ENCODE measurements around the gene TSHZ2.

The TSHZ2 gene

DNA sequence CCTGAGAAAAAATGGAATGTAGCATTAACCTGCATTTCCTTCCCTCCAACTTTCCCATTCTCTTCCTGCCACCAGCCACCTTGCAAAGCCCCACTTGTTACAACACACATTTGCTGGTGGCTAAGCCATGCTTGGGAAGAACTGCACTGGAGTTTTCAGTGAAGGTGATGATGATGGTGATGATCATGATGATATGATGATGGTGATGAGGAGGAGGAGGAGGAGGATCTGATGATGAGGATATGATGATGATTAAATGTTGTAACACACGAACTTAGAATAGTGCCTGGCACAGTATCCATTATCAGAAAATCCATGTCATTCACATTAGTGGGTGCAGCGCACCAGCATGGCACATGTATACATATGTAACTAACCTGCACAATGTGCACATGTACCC, 297.2 kb downstream of the TSHZ2 start:
- no peak for TF ChIP-seq FOXM1 (IDR thresholded peaks at IDR 0.05; ENCODE audit: borderline replicate concordance, low read depth)
- TF ChIP-seq REST (IDR thresholded peaks at IDR 0.05; ENCODE audit: low read depth), result no peak
- no peak for TF ChIP-seq EGR1 (IDR thresholded peaks at IDR 0.05)
- no peak for TF ChIP-seq YY1 (IDR thresholded peaks at IDR 0.05; ENCODE audit: low read depth)
- TF ChIP-seq TAF1 (IDR thresholded peaks at IDR 0.05; ENCODE audit: low read depth), result no peak
- no peak for TF ChIP-seq TEAD4 (IDR thresholded peaks at IDR 0.05)
- no peak for TF ChIP-seq USF1 (IDR thresholded peaks at IDR 0.05)
- TF ChIP-seq EP300 (IDR thresholded peaks at IDR 0.05; ENCODE audit: borderline replicate concordance), result no peak

GRCh38 chr20:53270792-53271375, 298.7 kb downstream of the TSHZ2 start:
- no peak for TF ChIP-seq USF1 (IDR thresholded peaks at IDR 0.05)
- no peak for TF ChIP-seq NFIC (IDR thresholded peaks at IDR 0.05)
- no peak for TF ChIP-seq EGR1 (IDR thresholded peaks at IDR 0.05)
- no peak for TF ChIP-seq RAD21 (IDR thresholded peaks at IDR 0.05; ENCODE audit: low read depth)
- TF ChIP-seq TCF12 (IDR thresholded peaks at IDR 0.05; ENCODE audit: low read depth), result no peak
- no peak for TF ChIP-seq CREB1 (IDR thresholded peaks at IDR 0.05; ENCODE audit: low read depth)
- TF ChIP-seq YY1 (IDR thresholded peaks at IDR 0.05; ENCODE audit: low read depth), result no peak
- no peak for TF ChIP-seq TAF1 (IDR thresholded peaks at IDR 0.05; ENCODE audit: low read depth)
- TF ChIP-seq ZBTB7A (IDR thresholded peaks at IDR 0.05; ENCODE audit: low read depth), result no peak
- no peak for TF ChIP-seq EP300 (IDR thresholded peaks at IDR 0.05; ENCODE audit: borderline replicate concordance)
- TF ChIP-seq REST (IDR thresholded peaks at IDR 0.05; ENCODE audit: low read depth), result no peak
- no peak for TF ChIP-seq MAX (IDR thresholded peaks at IDR 0.05)
- TF ChIP-seq CEBPB (IDR thresholded peaks at IDR 0.05), result no peak
- no peak for TF ChIP-seq FOXM1 (IDR thresholded peaks at IDR 0.05; ENCODE audit: borderline replicate concordance, low read depth)
- no peak for TF ChIP-seq TEAD4 (IDR thresholded peaks at IDR 0.05)

- TF ChIP-seq USF1 (IDR thresholded peaks at IDR 0.05), result no peak
- TF ChIP-seq CREB1 (IDR thresholded peaks at IDR 0.05; ENCODE audit: low read depth), result no peak
- TF ChIP-seq MAX (IDR thresholded peaks at IDR 0.05), result no peak
- no peak for TF ChIP-seq TCF12 (IDR thresholded peaks at IDR 0.05; ENCODE audit: low read depth)
- no peak for TF ChIP-seq REST (IDR thresholded peaks at IDR 0.05; ENCODE audit: low read depth)
- no peak for TF ChIP-seq RAD21 (IDR thresholded peaks at IDR 0.05; ENCODE audit: low read depth)
- no peak for TF ChIP-seq FOXM1 (IDR thresholded peaks at IDR 0.05; ENCODE audit: borderline replicate concordance, low read depth)
- no peak for TF ChIP-seq CEBPB (IDR thresholded peaks at IDR 0.05)
- no peak for TF ChIP-seq TAF1 (IDR thresholded peaks at IDR 0.05; ENCODE audit: low read depth)
Measured at GRCh38 chr20:53274365-53274764, 302.2 kb downstream of the TSHZ2 start.

DNA sequence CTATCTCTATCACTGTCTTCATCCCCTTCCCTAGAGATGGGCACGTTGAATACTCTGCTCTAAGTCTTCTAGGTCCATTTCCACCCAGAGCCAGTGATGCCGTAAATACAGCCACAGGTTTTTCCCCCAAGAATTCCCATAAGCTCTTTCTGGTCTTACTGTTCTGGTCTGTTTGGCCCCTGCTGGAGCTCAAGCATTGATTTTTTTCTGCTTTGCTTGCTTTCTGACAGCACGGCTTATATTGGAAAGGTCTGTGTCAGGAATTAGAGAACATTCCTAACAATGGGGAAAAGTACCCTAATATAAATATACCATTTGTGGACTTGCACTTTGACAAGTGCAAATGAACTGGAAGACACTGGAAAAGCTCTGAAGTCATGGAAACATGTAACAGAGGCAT, 302.6 kb downstream of the TSHZ2 start:
- no peak for TF ChIP-seq EGR1 (IDR thresholded peaks at IDR 0.05)
- TF ChIP-seq MAX (IDR thresholded peaks at IDR 0.05), result no peak
- no peak for TF ChIP-seq FOXM1 (IDR thresholded peaks at IDR 0.05; ENCODE audit: borderline replicate concordance, low read depth)
- no peak for TF ChIP-seq TAF1 (IDR thresholded peaks at IDR 0.05; ENCODE audit: low read depth)
- no peak for TF ChIP-seq NFIC (IDR thresholded peaks at IDR 0.05)
- TF ChIP-seq RAD21 (IDR thresholded peaks at IDR 0.05; ENCODE audit: low read depth), result no peak
- no peak for TF ChIP-seq TEAD4 (IDR thresholded peaks at IDR 0.05)
- TF ChIP-seq EP300 (IDR thresholded peaks at IDR 0.05; ENCODE audit: borderline replicate concordance), result no peak
- TF ChIP-seq CEBPB (IDR thresholded peaks at IDR 0.05), result no peak
- TF ChIP-seq USF1 (IDR thresholded peaks at IDR 0.05), result no peak
- TF ChIP-seq TCF12 (IDR thresholded peaks at IDR 0.05; ENCODE audit: low read depth), result no peak
- no peak for TF ChIP-seq YY1 (IDR thresholded peaks at IDR 0.05; ENCODE audit: low read depth)
- no peak for TF ChIP-seq ZBTB7A (IDR thresholded peaks at IDR 0.05; ENCODE audit: low read depth)
- TF ChIP-seq REST (IDR thresholded peaks at IDR 0.05; ENCODE audit: low read depth), result no peak

All from Ishikawa (cell line).